8988T (cell line): Measurements from ENCODE around the gene GLIS1.

Source experiments
- DNase-seq: peaks from one replicate; pipeline ENCODE4 v3.0.0; 2011

The GLIS1 gene

GRCh38 chr1:53502641-53503432, 236.1 kb downstream of the GLIS1 start:
- no peak for DNase-seq

GRCh38 chr1:53501065-53502005, 237.6 kb downstream of the GLIS1 start:
- DNase-seq = no peak

- DNase-seq = no peak
These were observed 238.5 kb downstream of the GLIS1 start for GRCh38 chr1:53500204-53501064.

GRCh38 chr1:53499257-53500203, 239.4 kb downstream of the GLIS1 start:
- no peak for DNase-seq

GRCh38 chr1:53498555-53499131, 240.3 kb downstream of the GLIS1 start:
- DNase-seq = no peak

GRCh38 chr1:53495633-53496345, 243.2 kb downstream of the GLIS1 start:
- no peak for DNase-seq

GRCh38 chr1:53490351-53490750, 248.6 kb downstream of the GLIS1 start:
- no peak for DNase-seq

- DNase-seq = no peak
These were observed 252.5 kb downstream of the GLIS1 start for GRCh38 chr1:53486395-53487026.

GRCh38 chr1:53485478-53486394, 253.2 kb downstream of the GLIS1 start:
- peak; percentile 69 for DNase-seq

- DNase-seq = no peak
These were observed 254.1 kb downstream of the GLIS1 start for GRCh38 chr1:53484705-53485477.

GRCh38 chr1:53483656-53484055, 255.3 kb downstream of the GLIS1 start:
- no peak for DNase-seq

GRCh38 chr1:53483170-53483569, 255.8 kb downstream of the GLIS1 start:
- DNase-seq = no peak

- DNase-seq = no peak
These were observed 256.4 kb downstream of the GLIS1 start for GRCh38 chr1:53482441-53483153.

- no peak for DNase-seq
These were observed 257.5 kb downstream of the GLIS1 start for GRCh38 chr1:53481456-53481855.

- DNase-seq = no peak
These were observed 258.3 kb downstream of the GLIS1 start for GRCh38 chr1:53480678-53481077.

GRCh38 chr1:53478502-53478818, 260.5 kb downstream of the GLIS1 start:
- no peak for DNase-seq

GRCh38 chr1:53477651-53478501, 261.1 kb downstream of the GLIS1 start:
- no peak for DNase-seq
